Gastrocnemius medialis (tissue), 4 donors: Measurements from ENCODE around the gene ISG20.

ENCODE experiments used
- CTCF ChIP-seq, 5 experiments: fragments of 450-650 bp in 3 of 5; fragments of 200-600 bp in 2 of 5; sonication (generic) in 2 of 5; IDR thresholded peaks in 4 of 5; conservative IDR thresholded peaks in 1 of 5; 1 replicate in 4 of 5; 2 replicates in 1 of 5; pipeline ENCODE4 v1.5.1; 2016 to 2019; ENCODE audit warnings: antibody characterized with exemption in 5 of 5, mild to moderate bottlenecking in 3 of 5, moderate library complexity in 3 of 5
- POLR2A ChIP-seq, 2 donors: fragments of 450-650 bp; IDR thresholded peaks; one replicate each; pipeline ENCODE4 v1.6.1; 2017; ENCODE audit warnings: antibody characterized with exemption in 2 of 2, mild to moderate bottlenecking in 2 of 2, moderate library complexity in 2 of 2

GRCh38 chr15:88656760-88657221 lies 18.0 kb downstream of the ISG20 start:
- TF ChIP-seq CTCF (IDR thresholded peaks at IDR 0.05 in 4 of 5, conservative IDR thresholded peaks at IDR 0.05 in 1 of 5) (no peak), POLR2A (IDR thresholded peaks at IDR 0.05) (no peak)
